Peyer's patch (tissue), 4 donors: Measurements from ENCODE around the gene G6PC1. TPM values are rescaled to one million over a fixed set of nuclear protein-coding genes. Genes with fewer than 3 reads are reported as not detected.
A peak's percentile ranks its signal among the peaks of the same experiment; 100 is the strongest.
"Not testable (repeated sequence)": the region's sequence is repeated elsewhere in the genome, so short reads cannot be mapped to it uniquely, and the experiment has no call there.

Experiments used
- DNase-seq, 3 donors: peaks; one replicate each; pipeline ENCODE4 v3.0.0-alpha.2; 2017 to 2019
- H3K27ac ChIP-seq, 4 donors: fragments of 200-600 bp; sonication (generic); one replicate each; pipeline ENCODE4 v1.5.1; 2016 to 2019
- H3K27me3 ChIP-seq, 2 donors: fragments of 200-600 bp; sonication (generic); one replicate each; pipeline ENCODE4 v1.5.1; 2019
- H3K36me3 ChIP-seq, 3 donors: fragments of 200-600 bp; sonication (generic); one replicate each; pipeline ENCODE4 v1.5.1; 2016 to 2019
- H3K4me1 ChIP-seq, 4 donors: fragments of 200-600 bp; sonication (generic); one replicate each; pipeline ENCODE4 v1.5.1; 2016 to 2019
- H3K4me3 ChIP-seq, 4 donors: fragments of 200-600 bp; sonication (generic); 1 replicate in 3 of 4; 2 replicates in 1 of 4; pipeline ENCODE4 v1.5.1; 2016 to 2019; ENCODE audit warnings: mild to moderate bottlenecking in 1 of 4
- H3K9me3 ChIP-seq, 4 donors: fragments of 200-600 bp; sonication (generic); one replicate each; pipeline ENCODE4 v1.5.1; 2016 to 2019; ENCODE audit warnings: mild to moderate bottlenecking in 1 of 4
- POLR2A ChIP-seq, 2 donors: fragments of 450-650 bp; IDR thresholded peaks; one replicate each; pipeline ENCODE4 v1.5.1; 2017; ENCODE audit warnings: antibody characterized with exemption in 2 of 2, mild to moderate bottlenecking in 2 of 2, moderate library complexity in 2 of 2
- total RNA-seq, 4 donors: library from RNA; depleted of rRNA; stranded (reverse); fragments of >200 nt; gene quantifications; one replicate each; pipeline ENCODE4 v1.1.0, GENCODE V29; 2016
- TF ChIP-seq, protein P1 (sequence below), 6 experiments: fragments of 450-650 bp in 4 of 6; fragments of 200-600 bp in 2 of 6; sonication (generic) in 1 of 6; IDR thresholded peaks; one replicate each; pipeline ENCODE4 v1.5.1; 2017 to 2019; ENCODE audit warnings: antibody characterized with exemption in 6 of 6, mild to moderate bottlenecking in 3 of 6, moderate library complexity in 1 of 6

Gene G6PC1
- 10 to 100 TPM in 3 of 4 donors, 1 to 10 TPM in 1; 2.5 to 97.8 (median 66.0) TPM for total RNA-seq

DNA sequence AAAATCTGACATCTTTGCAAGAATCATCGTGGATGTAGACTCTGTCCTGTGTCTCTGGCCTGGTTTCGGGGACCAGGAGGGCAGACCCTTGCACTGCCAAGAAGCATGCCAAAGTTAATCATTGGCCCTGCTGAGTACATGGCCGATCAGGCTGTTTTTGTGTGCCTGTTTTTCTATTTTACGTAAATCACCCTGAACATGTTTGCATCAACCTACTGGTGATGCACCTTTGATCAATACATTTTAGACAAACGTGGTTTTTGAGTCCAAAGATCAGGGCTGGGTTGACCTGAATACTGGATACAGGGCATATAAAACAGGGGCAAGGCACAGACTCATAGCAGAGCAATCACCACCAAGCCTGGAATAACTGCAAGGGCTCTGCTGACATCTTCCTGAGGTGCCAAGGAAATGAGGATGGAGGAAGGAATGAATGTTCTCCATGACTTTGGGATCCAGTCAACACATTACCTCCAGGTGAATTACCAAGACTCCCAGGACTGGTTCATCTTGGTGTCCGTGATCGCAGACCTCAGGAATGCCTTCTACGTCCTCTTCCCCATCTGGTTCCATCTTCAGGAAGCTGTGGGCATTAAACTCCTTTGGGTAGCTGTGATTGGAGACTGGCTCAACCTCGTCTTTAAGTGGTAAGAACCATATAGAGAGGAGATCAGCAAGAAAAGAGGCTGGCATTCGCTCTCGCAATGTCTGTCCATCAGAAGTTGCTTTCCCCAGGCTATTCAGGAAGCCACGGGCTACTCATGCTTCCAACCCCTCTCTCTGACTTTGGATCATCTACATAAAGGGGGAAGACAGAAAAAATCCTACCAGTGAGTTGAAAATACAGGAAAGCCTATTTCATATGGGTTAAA, at the start of gene G6PC1:
G6PC1 (plus strand) TSS at position 340 of the 872 bp plus-strand sequence; CDS start at position 418, 78 bp downstream.
- H3K36me3 ChIP-seq, result no peaks in the 10 kb centered on the region
- peaks cover 0 to 3% (median 0%) of the 10 kb centered on the region in 4 donors for H3K4me1 ChIP-seq
- peak within 1 kb of the TSS in 2 of 4 donors; percentile 48 to 49 for H3K4me3 ChIP-seq
- no peaks in the 10 kb centered on the region for H3K9me3 ChIP-seq
- peak in 1 of 3 donors; percentile 64 for DNase-seq
- no peaks in the 10 kb centered on the region for H3K27me3 ChIP-seq
- TF ChIP-seq, protein P1, sequence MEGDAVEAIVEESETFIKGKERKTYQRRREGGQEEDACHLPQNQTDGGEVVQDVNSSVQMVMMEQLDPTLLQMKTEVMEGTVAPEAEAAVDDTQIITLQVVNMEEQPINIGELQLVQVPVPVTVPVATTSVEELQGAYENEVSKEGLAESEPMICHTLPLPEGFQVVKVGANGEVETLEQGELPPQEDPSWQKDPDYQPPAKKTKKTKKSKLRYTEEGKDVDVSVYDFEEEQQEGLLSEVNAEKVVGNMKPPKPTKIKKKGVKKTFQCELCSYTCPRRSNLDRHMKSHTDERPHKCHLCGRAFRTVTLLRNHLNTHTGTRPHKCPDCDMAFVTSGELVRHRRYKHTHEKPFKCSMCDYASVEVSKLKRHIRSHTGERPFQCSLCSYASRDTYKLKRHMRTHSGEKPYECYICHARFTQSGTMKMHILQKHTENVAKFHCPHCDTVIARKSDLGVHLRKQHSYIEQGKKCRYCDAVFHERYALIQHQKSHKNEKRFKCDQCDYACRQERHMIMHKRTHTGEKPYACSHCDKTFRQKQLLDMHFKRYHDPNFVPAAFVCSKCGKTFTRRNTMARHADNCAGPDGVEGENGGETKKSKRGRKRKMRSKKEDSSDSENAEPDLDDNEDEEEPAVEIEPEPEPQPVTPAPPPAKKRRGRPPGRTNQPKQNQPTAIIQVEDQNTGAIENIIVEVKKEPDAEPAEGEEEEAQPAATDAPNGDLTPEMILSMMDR (IDR thresholded peaks at IDR 0.05), result peak in 2 of 6 experiments; percentile 4 to 33
- TF ChIP-seq POLR2A (IDR thresholded peaks at IDR 0.05), result peak; percentile 47 to 60
- peak within 1 kb of the TSS in 2 of 4 donors; percentile 1 to 48 for H3K27ac ChIP-seq

DNA sequence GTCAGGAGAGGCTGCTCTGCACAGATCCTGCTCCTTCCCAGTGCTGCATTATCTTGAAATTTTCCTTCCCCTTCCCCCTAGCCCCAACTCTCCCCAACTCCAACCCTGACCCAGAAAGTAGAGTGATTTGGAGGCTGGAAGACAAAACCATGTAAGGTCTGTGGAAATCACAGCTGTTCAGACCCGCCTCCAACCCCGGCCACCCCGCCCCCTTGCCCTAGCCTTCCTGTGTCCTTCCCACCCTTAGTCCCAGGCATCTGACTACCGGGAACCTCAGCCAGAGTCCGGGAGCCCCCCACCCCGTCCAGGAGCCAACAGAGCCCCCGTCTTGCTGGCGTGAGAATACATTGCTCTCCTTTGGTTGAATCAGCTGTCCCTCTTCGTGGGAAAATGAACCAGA, 49.6 kb upstream of the G6PC1 start, which contains the start of gene AOC3:
AOC3 (plus strand) TSS at position 246 of the 400 bp plus-strand sequence; CDS start at position 391, 145 bp downstream.
- no peak for TF ChIP-seq POLR2A (IDR thresholded peaks at IDR 0.05)
- TF ChIP-seq, protein P1 (IDR thresholded peaks at IDR 0.05), result no peak
- no peaks in the 10 kb centered on the region for H3K9me3 ChIP-seq
- H3K27ac ChIP-seq, result peak within 1 kb of the TSS in 3 of 4 donors; percentile 35 to 80 (median 76)
- peak within 1 kb of the TSS in 3 of 4 donors; percentile 12 to 43 (median 35) for H3K4me3 ChIP-seq
- H3K27me3 ChIP-seq, result no peaks in the 10 kb centered on the region
- no peaks in the 10 kb centered on the region for H3K36me3 ChIP-seq
- DNase-seq, result peak in 1 of 3 donors; percentile 54
- peaks cover 0 to 22% (median 0%) of the 10 kb centered on the region in 4 donors for H3K4me1 ChIP-seq

DNA sequence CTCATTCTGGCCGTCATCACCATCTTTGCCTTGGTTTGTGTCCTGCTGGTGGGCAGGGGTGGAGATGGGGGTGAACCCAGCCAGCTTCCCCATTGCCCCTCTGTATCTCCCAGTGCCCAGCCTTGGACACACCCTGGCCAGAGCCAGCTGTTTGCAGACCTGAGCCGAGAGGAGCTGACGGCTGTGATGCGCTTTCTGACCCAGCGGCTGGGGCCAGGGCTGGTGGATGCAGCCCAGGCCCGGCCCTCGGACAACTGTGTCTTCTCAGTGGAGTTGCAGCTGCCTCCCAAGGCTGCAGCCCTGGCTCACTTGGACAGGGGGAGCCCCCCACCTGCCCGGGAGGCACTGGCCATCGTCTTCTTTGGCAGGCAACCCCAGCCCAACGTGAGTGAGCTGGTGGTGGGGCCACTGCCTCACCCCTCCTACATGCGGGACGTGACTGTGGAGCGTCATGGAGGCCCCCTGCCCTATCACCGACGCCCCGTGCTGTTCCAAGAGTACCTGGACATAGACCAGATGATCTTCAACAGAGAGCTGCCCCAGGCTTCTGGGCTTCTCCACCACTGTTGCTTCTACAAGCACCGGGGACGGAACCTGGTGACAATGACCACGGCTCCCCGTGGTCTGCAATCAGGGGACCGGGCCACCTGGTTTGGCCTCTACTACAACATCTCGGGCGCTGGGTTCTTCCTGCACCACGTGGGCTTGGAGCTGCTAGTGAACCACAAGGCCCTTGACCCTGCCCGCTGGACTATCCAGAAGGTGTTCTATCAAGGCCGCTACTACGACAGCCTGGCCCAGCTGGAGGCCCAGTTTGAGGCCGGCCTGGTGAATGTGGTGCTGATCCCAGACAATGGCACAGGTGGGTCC, 49.0 kb upstream of the G6PC1 start:
- not testable (repeated sequence) for H3K36me3 ChIP-seq, H3K27me3 ChIP-seq, H3K9me3 ChIP-seq
- H3K4me3 ChIP-seq, result peak overlapping the region in 3 of 4 donors; percentile 12 to 43 (median 35)
- DNase-seq, result peak in 1 of 3 donors; percentile 34
- peak overlapping the region in 3 of 4 donors; percentile 35 to 80 (median 76) for H3K27ac ChIP-seq
- H3K4me1 ChIP-seq, result peaks cover 0 to 22% (median 0%) of the 10 kb centered on the region in 4 donors

DNA sequence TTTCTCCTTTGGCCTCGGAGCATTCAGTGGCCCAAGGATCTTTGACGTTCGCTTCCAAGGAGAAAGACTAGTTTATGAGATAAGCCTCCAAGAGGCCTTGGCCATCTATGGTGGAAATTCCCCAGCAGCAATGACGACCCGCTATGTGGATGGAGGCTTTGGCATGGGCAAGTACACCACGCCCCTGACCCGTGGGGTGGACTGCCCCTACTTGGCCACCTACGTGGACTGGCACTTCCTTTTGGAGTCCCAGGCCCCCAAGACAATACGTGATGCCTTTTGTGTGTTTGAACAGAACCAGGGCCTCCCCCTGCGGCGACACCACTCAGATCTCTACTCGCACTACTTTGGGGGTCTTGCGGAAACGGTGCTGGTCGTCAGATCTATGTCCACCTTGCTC, 48.2 kb upstream of the G6PC1 start:
- Histone ChIP-seq H3K4me3 (peak overlapping the region in 2 of 4 donors; percentile 3 to 43), H3K4me1 (peaks cover 0 to 22% (median 0%) of the 10 kb centered on the region in 4 donors), H3K27me3 (no peaks in the 10 kb centered on the region), H3K9me3 (no peaks in the 10 kb centered on the region), H3K27ac (peak overlapping the region; percentile 8 to 76 (median 54)), H3K36me3 (no peaks in the 10 kb centered on the region)
- TF ChIP-seq, protein P1 (IDR thresholded peaks at IDR 0.05), result no peak
- TF ChIP-seq POLR2A (IDR thresholded peaks at IDR 0.05), result no peak
- DNase-seq, result no peak

DNA sequence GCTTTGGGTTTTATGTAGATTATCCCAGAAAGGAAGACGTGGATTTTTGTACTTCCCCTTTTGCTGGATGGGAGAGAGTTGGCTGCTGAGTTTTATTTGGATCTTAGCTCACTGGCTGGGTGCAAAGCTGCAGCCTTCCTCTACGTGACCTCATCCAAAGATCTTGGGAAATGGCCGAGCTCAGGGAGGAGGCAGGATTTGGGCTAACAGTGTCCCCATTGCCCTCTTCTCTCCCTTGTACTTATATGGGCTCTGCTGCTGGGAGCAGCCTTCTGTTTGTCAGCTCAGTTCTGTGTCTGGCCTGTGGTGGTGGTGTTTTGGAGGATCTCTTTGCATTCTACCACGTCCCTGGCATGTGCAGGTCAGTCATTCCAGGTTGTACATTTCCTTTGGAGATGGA, 47.6 kb upstream of the G6PC1 start:
- H3K27ac ChIP-seq, result peak overlapping the region; percentile 8 to 76 (median 54)
- H3K4me3 ChIP-seq, result peak overlapping the region in 2 of 4 donors; percentile 12 to 43
- no peaks in the 10 kb centered on the region for H3K9me3 ChIP-seq
- TF ChIP-seq, protein P1 (IDR thresholded peaks at IDR 0.05), result no peak
- TF ChIP-seq POLR2A (IDR thresholded peaks at IDR 0.05), result no peak
- H3K4me1 ChIP-seq, result peaks cover 0 to 22% (median 0%) of the 10 kb centered on the region in 4 donors
- no peaks in the 10 kb centered on the region for H3K27me3 ChIP-seq
- no peak for DNase-seq
- H3K36me3 ChIP-seq, result no peaks in the 10 kb centered on the region
